GM12878 (cell line): ENCODE measurements around the gene ZNF469.

Experiments
- ATF2 ChIP-seq: IDR thresholded peaks from 2 replicates; pipeline ENCODE4 v1.6.1; 2012; ENCODE audit warnings: low read length, inconsistent platforms
- CTCF ChIP-seq, 3 experiments: IDR thresholded peaks in 2 of 3; conservative IDR thresholded peaks in 1 of 3; 2 replicates each; pipeline ENCODE4 v1.5.1; 2011; ENCODE audit warnings: low read depth in 3 of 3, low read length in 3 of 3, mild to moderate bottlenecking in 3 of 3, control low read depth in 2 of 3, moderate library complexity in 2 of 3, inconsistent platforms in 1 of 3, mixed read lengths in 1 of 3; ENCODE audit not compliant: control insufficient read depth in 2 of 3, insufficient read depth in 1 of 3; ENCODE audit errors: extremely low read depth in 1 of 3
- EGR1 ChIP-seq, 2 experiments: IDR thresholded peaks; 1 replicate in 1 of 2; 2 replicates in 1 of 2; pipeline ENCODE4 v1.6.1; 2011 to 2012; ENCODE audit warnings: low read depth in 2 of 2, low read length in 2 of 2, borderline replicate concordance in 1 of 2, mild to moderate bottlenecking in 1 of 2, moderate library complexity in 1 of 2
- EZH2 ChIP-seq: IDR thresholded peaks from 2 replicates; pipeline ENCODE4 v1.6.1; 2012; ENCODE audit warnings: low read depth, mild to moderate bottlenecking, control low read depth, inconsistent platforms, low read length, borderline replicate concordance; ENCODE audit not compliant: control insufficient read depth
- HCFC1 ChIP-seq: fragments of 150-350 bp; IDR thresholded peaks from 2 replicates; pipeline ENCODE4 v1.6.1; 2014; ENCODE audit warnings: low read length
- NR2F1 ChIP-seq: fragments of 450-650 bp; conservative IDR thresholded peaks from 2 replicates; pipeline ENCODE4 v1.6.1; 2017; ENCODE audit warnings: mild to moderate bottlenecking
- REST ChIP-seq: IDR thresholded peaks from 2 replicates; pipeline ENCODE4 v1.6.1; 2012; ENCODE audit warnings: mild to moderate bottlenecking, low read depth, low read length
- SRF ChIP-seq, 2 experiments: IDR thresholded peaks; 2 replicates each; pipeline ENCODE4 v1.6.1; 2011; ENCODE audit warnings: low read depth in 2 of 2, low read length in 2 of 2, mild to moderate bottlenecking in 1 of 2, moderate library complexity in 1 of 2
- TARDBP ChIP-seq: IDR thresholded peaks from 2 replicates; pipeline ENCODE4 v1.6.1; 2016; ENCODE audit warnings: borderline replicate concordance
- USF1 ChIP-seq: IDR thresholded peaks from 2 replicates; pipeline ENCODE4 v1.6.1; 2011; ENCODE audit warnings: borderline replicate concordance, low read depth, mild to moderate bottlenecking, moderate library complexity, mixed read lengths, low read length; ENCODE audit not compliant: insufficient read depth; ENCODE audit errors: extremely low read length
- YY1 ChIP-seq: IDR thresholded peaks from 2 replicates; pipeline ENCODE4 v1.6.1; 2011; ENCODE audit warnings: low read depth, mild to moderate bottlenecking, low read length
- ZZZ3 ChIP-seq: IDR thresholded peaks from 2 replicates; pipeline ENCODE4 v1.6.1; 2011; ENCODE audit warnings: low read depth; ENCODE audit not compliant: control insufficient read depth, insufficient read length

GRCh38 chr16:88390735-88391134 lies 8.0 kb downstream of the ZNF469 start:
- no peak for TF ChIP-seq CTCF (IDR thresholded peaks at IDR 0.05 in 2 of 3, conservative IDR thresholded peaks at IDR 0.05 in 1 of 3; ENCODE audit: control insufficient read depth in 2 of 3, extremely low read depth in 1 of 3, insufficient read depth in 1 of 3, low read depth in 3 of 3, low read length in 3 of 3)
- no peak for TF ChIP-seq REST
- TF ChIP-seq YY1 = no peak
- no peak for TF ChIP-seq NR2F1
- no peak for TF ChIP-seq ZZZ3
- TF ChIP-seq EGR1 (IDR thresholded peaks at IDR 0.05; ENCODE audit: borderline replicate concordance in 1 of 2, low read depth in 2 of 2, low read length in 2 of 2) = no peak
- no peak for TF ChIP-seq EZH2
- TF ChIP-seq HCFC1 = no peak
- no peak for TF ChIP-seq SRF (IDR thresholded peaks at IDR 0.05; ENCODE audit: low read depth in 2 of 2, low read length in 2 of 2)
- no peak for TF ChIP-seq TARDBP
- TF ChIP-seq ATF2 = no peak
- no peak for TF ChIP-seq USF1
